ENCODE measurements around the gene NFIA. TPM values are rescaled to one million over a fixed set of nuclear protein-coding genes. Genes with fewer than 3 reads are reported as not detected.

Gene NFIA
- total RNA-seq, 2 donors from 2014 or later = 61.4 to 86.3 TPM

- WGBS = 92% methylated on average over 1 of the region's 1 CpG
- intact Hi-C loops (cut with DNase I) = no loop called here
- H3K36me3 ChIP-seq = no peaks in the 10 kb centered on the region
- no peaks in the 10 kb centered on the region for H3K4me1 ChIP-seq (replicated peaks)
- no peak for TF ChIP-seq CTCF (IDR thresholded peaks at IDR 0.05)
- no peak for TF ChIP-seq POLR2AphosphoS5 (IDR thresholded peaks at IDR 0.05)
- TF ChIP-seq POLR2A (IDR thresholded peaks at IDR 0.05) = no peak
- no peak for DNase-seq (ENCODE audit: low spot score)
- no peak overlapping the region for H3K27ac ChIP-seq
- no peak overlapping the region for H3K4me3 ChIP-seq
- no peaks in the 10 kb centered on the region for H3K9me3 ChIP-seq
- H3K27me3 ChIP-seq (replicated peaks; ENCODE audit: insufficient read depth) = no peaks in the 10 kb centered on the region
These were observed 387.0 kb downstream of the NFIA start for GRCh38 chr1:61469365-61469764.

- Histone ChIP-seq H3K36me3 (no peaks in the 10 kb centered on the region), H3K27me3 (replicated peaks; ENCODE audit: insufficient read depth) (no peaks in the 10 kb centered on the region), H3K27ac (no peak overlapping the region), H3K4me1 (replicated peaks) (no peaks in the 10 kb centered on the region), H3K4me3 (no peak overlapping the region), H3K9me3 (no peaks in the 10 kb centered on the region)
- intact Hi-C loops (cut with DNase I) = loop anchor here (10.0 kb wide), 1 partner anchor 132 kb away; no protein-coding TSS in a partner anchor
- WGBS = 58% methylated on average over 3 of the region's 3 CpGs
- no peak for TF ChIP-seq CTCF (IDR thresholded peaks at IDR 0.05)
- no peak for TF ChIP-seq POLR2AphosphoS5 (IDR thresholded peaks at IDR 0.05)
- no peak for TF ChIP-seq POLR2A (IDR thresholded peaks at IDR 0.05)
- no peak for DNase-seq (ENCODE audit: low spot score)
These were observed 390.5 kb downstream of the NFIA start for GRCh38 chr1:61472876-61473275.

GRCh38 chr1:61474269-61474817 is 392.0 kb downstream of the NFIA start:
- intact Hi-C loops (cut with DNase I) = loop anchor here (10.0 kb wide), 1 partner anchor 130 kb away; no protein-coding TSS in a partner anchor
- TF ChIP-seq POLR2AphosphoS5 (IDR thresholded peaks at IDR 0.05) = no peak
- no peak for TF ChIP-seq POLR2A (IDR thresholded peaks at IDR 0.05)
- no peak for TF ChIP-seq CTCF (IDR thresholded peaks at IDR 0.05)
- WGBS = 46% methylated on average over 4 of the region's 4 CpGs

GRCh38 chr1:61474963-61475362 is 392.6 kb downstream of the NFIA start:
- Histone ChIP-seq H3K27me3 (replicated peaks; ENCODE audit: insufficient read depth) (no peaks in the 10 kb centered on the region), H3K4me3 (no peak overlapping the region), H3K4me1 (replicated peaks) (no peaks in the 10 kb centered on the region), H3K36me3 (no peaks in the 10 kb centered on the region), H3K9me3 (no peaks in the 10 kb centered on the region), H3K27ac (no peak overlapping the region)
- 92% methylated on average over 3 of the region's 3 CpGs for WGBS
- TF ChIP-seq CTCF (IDR thresholded peaks at IDR 0.05) (no peak), POLR2AphosphoS5 (IDR thresholded peaks at IDR 0.05) (no peak), POLR2A (IDR thresholded peaks at IDR 0.05) (no peak)
- intact Hi-C loops (cut with DNase I) = loop anchor here (10.0 kb wide), 1 partner anchor 130 kb away; no protein-coding TSS in a partner anchor
- DNase-seq (ENCODE audit: low spot score) = no peak

More at GRCh38 chr1:61474269-61474817, 392.0 kb downstream of the NFIA start:
- H3K4me3 ChIP-seq = no peak overlapping the region
- no peaks in the 10 kb centered on the region for H3K4me1 ChIP-seq (replicated peaks)
- no peaks in the 10 kb centered on the region for H3K9me3 ChIP-seq
- H3K27ac ChIP-seq = no peak overlapping the region
- H3K27me3 ChIP-seq (replicated peaks; ENCODE audit: insufficient read depth) = no peaks in the 10 kb centered on the region
- DNase-seq (ENCODE audit: low spot score) = no peak
- H3K36me3 ChIP-seq = no peaks in the 10 kb centered on the region

- Histone ChIP-seq H3K4me3 (no peak overlapping the region), H3K27me3 (replicated peaks; ENCODE audit: insufficient read depth) (no peaks in the 10 kb centered on the region), H3K4me1 (replicated peaks) (no peaks in the 10 kb centered on the region), H3K27ac (no peak overlapping the region), H3K36me3 (no peaks in the 10 kb centered on the region), H3K9me3 (no peaks in the 10 kb centered on the region)
- intact Hi-C loops (cut with DNase I) = loop anchor here (10.0 kb wide), 1 partner anchor 128 kb away; no protein-coding TSS in a partner anchor
- no peak for DNase-seq (ENCODE audit: low spot score)
- 91% methylated on average over 7 of the region's 7 CpGs for whole genome bisulfite sequencing
- TF ChIP-seq POLR2A (IDR thresholded peaks at IDR 0.05) (no peak), POLR2AphosphoS5 (IDR thresholded peaks at IDR 0.05) (no peak), CTCF (IDR thresholded peaks at IDR 0.05) (no peak)
These were observed 394.9 kb downstream of the NFIA start for GRCh38 chr1:61477301-61477700.

Measured in prostate gland (tissue), 2 donors.